Endodermal cell (in vitro differentiated cells): ENCODE measurements around the gene COL27A1. TPM values are rescaled to one million over a fixed set of nuclear protein-coding genes. Genes with fewer than 3 reads are reported as not detected.

Experiments used
- DNase-seq: peaks from one replicate; pipeline ENCODE4 v3.0.0-alpha.2; 2017
- H3K27ac ChIP-seq: 2 replicates; pipeline ENCODE4 v1.5.1; 2013; ENCODE audit warnings: mild to moderate bottlenecking, low read depth, low read length, moderate library complexity
- H3K27me3 ChIP-seq: 2 replicates; pipeline ENCODE4 v1.6.1; 2013; ENCODE audit warnings: mild to moderate bottlenecking, low read length, moderate library complexity; ENCODE audit not compliant: insufficient read depth, control insufficient read depth, poor library complexity, severe bottlenecking
- H3K36me3 ChIP-seq: 2 replicates; pipeline ENCODE4 v1.7.0; 2013; ENCODE audit warnings: mild to moderate bottlenecking, low read length, moderate library complexity; ENCODE audit not compliant: control insufficient read depth, insufficient read depth
- H3K4me1 ChIP-seq: one replicate; pipeline ENCODE4 v1.7.0; 2013; ENCODE audit warnings: low read length; ENCODE audit not compliant: control insufficient read depth, insufficient read depth
- H3K4me3 ChIP-seq: 2 replicates; pipeline ENCODE4 v1.5.1; 2013; ENCODE audit warnings: mild to moderate bottlenecking, low read length, moderate library complexity
- H3K9ac ChIP-seq: 2 replicates; pipeline ENCODE4 v1.6.1; 2013; ENCODE audit warnings: mild to moderate bottlenecking, low read length, moderate library complexity; ENCODE audit not compliant: poor library complexity, severe bottlenecking; ENCODE audit errors: extremely low read depth
- H3K9me3 ChIP-seq: 2 replicates; pipeline ENCODE4 v1.6.1; 2013; ENCODE audit warnings: mild to moderate bottlenecking, low read length, moderate library complexity; ENCODE audit not compliant: control insufficient read depth
- H3K27ac Mint-ChIP-seq: 2 replicates; pipeline ENCODE4 v1.8.0; 2020; ENCODE audit warnings: mixed read lengths
- H3K27me3 Mint-ChIP-seq: 2 replicates; pipeline ENCODE4 v1.8.0; 2021; ENCODE audit warnings: mild to moderate bottlenecking, mixed read lengths; ENCODE audit not compliant: insufficient read depth
- H3K36me3 Mint-ChIP-seq: 2 replicates; pipeline ENCODE4 v1.8.0; 2020; ENCODE audit warnings: low read depth, mixed read lengths
- H3K4me1 Mint-ChIP-seq: 2 replicates; pipeline ENCODE4 v1.8.0; 2020; ENCODE audit warnings: mixed read lengths
- H3K4me3 Mint-ChIP-seq: 2 replicates; pipeline ENCODE4 v1.8.0; 2020; ENCODE audit warnings: mild to moderate bottlenecking, moderate library complexity, mixed read lengths
- H3K9me3 Mint-ChIP-seq: 2 replicates; pipeline ENCODE4 v1.8.0; 2020; ENCODE audit warnings: mild to moderate bottlenecking, mixed read lengths
- CTCF ChIP-seq: fragments of 200-600 bp; sonication (generic); conservative IDR thresholded peaks from 2 replicates; pipeline ENCODE4 v1.5.0; 2021; ENCODE audit warnings: antibody characterized with exemption, mild to moderate bottlenecking
- WGBS, 2 experiments: methylation state at CpG; one replicate each; pipeline versions ENCODE4 v1.1.5 to v1.1.7; 2013; ENCODE audit warnings: missing lambda C conversion rate in 2 of 2, mixed read lengths in 1 of 2; ENCODE audit not compliant: insufficient coverage in 1 of 2, insufficient read length in 1 of 2; 5-methylcytosine and 5-hydroxymethylcytosine counted together
- total RNA-seq, 2 donors: library from RNA; stranded (reverse); fragmentation: NEBNext Ultra II Directional in 1 of 2; extraction: Animal tissue kit (Norgen Biotek cat#: 25700) in 1 of 2; gene quantifications; 2 replicates in 1 of 2; 3 replicates in 1 of 2; pipeline ENCODE4 v1.2.1, GENCODE V29; 2021

The COL27A1 gene
- total RNA-seq, 2 donors from 2014 or later: 43.8 to 69.5 TPM

- WGBS, 2 experiments: 94 to 95% methylated on average over 16 to 18 of the region's 18 CpGs
- Histone ChIP-seq H3K4me1 (no peaks in the 10 kb centered on the region), H3K4me3 (no peak overlapping the region), H3K27ac (no peak overlapping the region), H3K27me3 (no peaks in the 10 kb centered on the region), H3K9me3 (no peaks in the 10 kb centered on the region), H3K36me3 (peaks cover 46% of the 10 kb centered on the region), H3K9ac (no peak overlapping the region)
- Mint-ChIP-seq H3K4me3 (no peak overlapping the region), H3K27me3 (no peaks in the 10 kb centered on the region), H3K4me1 (peaks cover 8% of the 10 kb centered on the region), H3K36me3 (peaks cover 40% of the 10 kb centered on the region), H3K9me3 (no peaks in the 10 kb centered on the region), H3K27ac (no peak overlapping the region)
- TF ChIP-seq CTCF: no peak
- DNase-seq: peak; percentile 31
Measured at GRCh38 chr9:114276908-114277821, 121.8 kb downstream of the COL27A1 start.

- Mint-ChIP-seq H3K4me1 (no peaks in the 10 kb centered on the region), H3K27me3 (no peaks in the 10 kb centered on the region), H3K4me3 (no peak overlapping the region), H3K36me3 (peaks cover 40% of the 10 kb centered on the region), H3K9me3 (no peaks in the 10 kb centered on the region), H3K27ac (no peak overlapping the region)
- no peaks in the 10 kb centered on the region for H3K9me3 ChIP-seq
- WGBS, 2 experiments: 70 to 100% methylated on average over 1 to 3 of the region's 3 CpGs
- DNase-seq: no peak
- H3K4me1 ChIP-seq: no peaks in the 10 kb centered on the region
- TF ChIP-seq CTCF: no peak
- H3K36me3 ChIP-seq: peaks cover 57% of the 10 kb centered on the region
- H3K4me3 ChIP-seq: no peak overlapping the region
- no peak overlapping the region for H3K9ac ChIP-seq
- no peaks in the 10 kb centered on the region for H3K27me3 ChIP-seq
- H3K27ac ChIP-seq: no peak overlapping the region
Measured at GRCh38 chr9:114278356-114278755, 123.0 kb downstream of the COL27A1 start.

DNA sequence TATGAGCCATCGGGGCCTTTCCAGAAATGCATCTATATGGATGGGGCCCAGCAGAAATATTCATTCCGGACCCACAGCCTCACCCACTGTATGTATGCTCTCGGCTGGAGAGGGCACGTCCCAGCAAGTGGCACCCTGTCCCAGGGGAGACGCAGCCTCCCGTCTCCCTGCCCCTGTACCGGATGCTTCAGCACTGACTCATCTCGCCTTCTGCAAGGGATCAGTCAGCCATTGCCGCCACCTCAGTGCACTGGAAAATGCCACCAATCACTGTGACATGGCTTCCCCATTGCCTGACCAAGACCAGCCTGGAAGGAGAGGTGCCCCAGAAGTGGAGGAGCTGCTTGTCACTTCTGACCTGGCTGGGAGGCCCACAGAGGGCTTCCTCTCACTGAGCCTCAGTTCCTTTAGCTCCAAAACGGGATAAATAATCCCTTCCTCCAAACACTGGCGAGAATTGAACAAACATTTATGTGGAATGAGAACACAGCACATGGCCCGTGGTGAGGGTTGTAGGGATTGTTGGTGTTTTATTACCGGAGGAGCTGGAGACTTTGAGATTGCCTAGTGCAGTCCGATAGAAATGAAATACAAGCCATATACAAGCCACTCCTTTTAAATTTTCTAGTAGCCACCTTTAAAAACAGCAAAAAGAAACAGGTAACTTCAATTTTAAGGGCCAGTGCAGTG is 123.7 kb downstream of the COL27A1 start:
- no peak overlapping the region for H3K4me3 Mint-ChIP-seq
- H3K9me3 Mint-ChIP-seq: no peaks in the 10 kb centered on the region
- H3K27me3 ChIP-seq: no peaks in the 10 kb centered on the region
- peaks cover 40% of the 10 kb centered on the region for H3K36me3 Mint-ChIP-seq
- H3K9ac ChIP-seq: no peak overlapping the region
- H3K9me3 ChIP-seq: no peaks in the 10 kb centered on the region
- peak; percentile 41 for DNase-seq
- H3K4me3 ChIP-seq: no peak overlapping the region
- WGBS, 2 experiments: 85 to 92% methylated on average over 8 to 14 of the region's 14 CpGs
- no peak overlapping the region for H3K27ac ChIP-seq
- no peaks in the 10 kb centered on the region for H3K4me1 Mint-ChIP-seq
- TF ChIP-seq CTCF: no peak
- H3K4me1 ChIP-seq: no peaks in the 10 kb centered on the region
- peaks cover 64% of the 10 kb centered on the region for H3K36me3 ChIP-seq
- H3K27ac Mint-ChIP-seq: no peak overlapping the region
- no peaks in the 10 kb centered on the region for H3K27me3 Mint-ChIP-seq
